GM12865 (cell line): ENCODE data around the gene FGF21.
"Not testable (repeated sequence)": the region's sequence is repeated elsewhere in the genome, so short reads cannot be mapped to it uniquely, and the experiment has no call there.

Experiments used
- DNase-seq: peaks from one replicate; pipeline ENCODE4 v3.0.0; 2010; ENCODE audit warnings: low read depth
- H3K4me3 ChIP-seq: 2 replicates; pipeline ENCODE4 v1.5.1; 2011; ENCODE audit warnings: mild to moderate bottlenecking, low read depth, low read length, control low read depth
- TF ChIP-seq, protein P1 (sequence below): IDR thresholded peaks from 2 replicates; pipeline ENCODE4 v1.5.1; 2011; ENCODE audit warnings: low read length, control low read depth, low read depth, inconsistent platforms; ENCODE audit not compliant: insufficient read depth; ENCODE audit errors: missing control alignments

FGF21 gene

DNA sequence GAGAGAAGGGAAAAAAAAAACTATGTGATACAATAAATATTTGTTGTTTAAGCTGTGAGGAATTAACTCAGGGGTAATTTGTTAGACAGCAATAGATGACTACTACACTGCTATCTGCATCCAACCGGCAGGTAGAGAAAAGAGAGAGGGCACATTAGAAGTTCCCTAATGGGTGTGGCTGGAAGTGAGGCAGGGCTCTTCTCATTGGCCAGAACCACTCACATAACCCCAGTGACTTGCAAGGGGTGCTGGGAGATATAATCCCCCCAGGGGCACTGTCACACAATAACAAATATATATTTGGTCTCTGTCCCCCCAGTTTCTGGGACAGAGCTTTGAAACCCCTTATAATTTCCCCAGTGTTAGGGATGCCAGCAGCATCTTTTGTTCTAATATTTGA lies 24.3 kb downstream of the FGF21 start:
- DNase-seq: peak; percentile 23
- TF ChIP-seq, protein P1, sequence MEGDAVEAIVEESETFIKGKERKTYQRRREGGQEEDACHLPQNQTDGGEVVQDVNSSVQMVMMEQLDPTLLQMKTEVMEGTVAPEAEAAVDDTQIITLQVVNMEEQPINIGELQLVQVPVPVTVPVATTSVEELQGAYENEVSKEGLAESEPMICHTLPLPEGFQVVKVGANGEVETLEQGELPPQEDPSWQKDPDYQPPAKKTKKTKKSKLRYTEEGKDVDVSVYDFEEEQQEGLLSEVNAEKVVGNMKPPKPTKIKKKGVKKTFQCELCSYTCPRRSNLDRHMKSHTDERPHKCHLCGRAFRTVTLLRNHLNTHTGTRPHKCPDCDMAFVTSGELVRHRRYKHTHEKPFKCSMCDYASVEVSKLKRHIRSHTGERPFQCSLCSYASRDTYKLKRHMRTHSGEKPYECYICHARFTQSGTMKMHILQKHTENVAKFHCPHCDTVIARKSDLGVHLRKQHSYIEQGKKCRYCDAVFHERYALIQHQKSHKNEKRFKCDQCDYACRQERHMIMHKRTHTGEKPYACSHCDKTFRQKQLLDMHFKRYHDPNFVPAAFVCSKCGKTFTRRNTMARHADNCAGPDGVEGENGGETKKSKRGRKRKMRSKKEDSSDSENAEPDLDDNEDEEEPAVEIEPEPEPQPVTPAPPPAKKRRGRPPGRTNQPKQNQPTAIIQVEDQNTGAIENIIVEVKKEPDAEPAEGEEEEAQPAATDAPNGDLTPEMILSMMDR: no peak

DNA sequence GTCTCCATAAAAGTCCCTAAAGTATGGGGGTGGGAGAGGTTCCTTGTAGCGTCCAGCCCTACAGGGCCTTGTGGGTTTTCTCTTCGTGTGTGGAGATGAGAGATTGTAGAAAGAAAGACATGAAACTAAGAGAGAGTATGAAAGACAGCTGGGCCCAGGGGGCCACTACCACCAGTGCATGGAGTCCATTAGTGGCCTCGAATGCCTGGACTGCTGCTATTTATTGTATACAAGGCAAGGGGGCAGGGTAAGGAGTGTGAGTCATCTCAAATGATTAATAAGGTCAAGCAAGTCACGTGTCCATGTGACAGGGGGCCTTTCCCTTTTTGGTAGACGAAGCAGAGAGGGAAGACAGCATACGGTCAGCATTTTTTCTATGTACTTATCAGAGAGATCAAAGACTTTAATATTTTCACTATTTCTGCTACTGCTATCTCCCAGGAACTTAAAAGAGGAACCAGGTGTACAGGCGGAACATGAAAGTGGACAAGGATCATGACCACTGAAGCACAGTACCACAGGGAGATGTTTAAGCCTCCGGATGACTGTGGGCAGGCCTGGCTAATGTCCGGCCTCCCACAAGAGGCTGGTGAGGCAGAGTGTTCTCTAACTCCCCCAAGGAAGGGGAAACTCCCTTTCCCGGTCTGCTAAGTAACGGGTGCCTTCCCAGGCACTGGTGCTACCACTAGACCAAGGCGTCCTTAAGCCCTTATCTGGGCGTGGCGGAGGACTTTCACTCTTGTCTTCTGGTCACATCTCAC lies 25.5 kb downstream of the FGF21 start:
- TF ChIP-seq, protein P1: no peak
- H3K4me3 ChIP-seq: no peak overlapping the region
- DNase-seq: peak; percentile 55

More for the DNA sequence above, 24.3 kb downstream of the FGF21 start:
- no peak overlapping the region for H3K4me3 ChIP-seq

DNA sequence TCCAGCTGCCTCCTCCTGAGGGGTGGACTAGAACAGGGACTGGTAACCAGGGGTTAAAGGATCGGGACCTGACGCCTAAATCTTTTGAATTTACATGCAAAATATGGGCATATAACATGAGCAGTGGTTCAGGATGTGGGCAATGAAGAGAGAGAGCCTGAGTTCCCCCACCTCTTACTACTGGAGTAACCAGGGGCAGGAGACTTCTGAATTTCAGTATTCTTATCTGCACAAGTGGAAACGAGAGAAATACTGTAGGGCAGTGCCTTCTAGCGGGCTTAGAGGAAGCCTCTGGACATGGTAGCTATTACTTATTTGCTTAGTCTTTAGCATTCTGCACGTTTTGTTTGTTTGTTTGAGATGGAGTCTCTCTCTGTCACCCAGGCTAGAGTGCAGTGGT lies 29.2 kb downstream of the FGF21 start:
- DNase-seq: no peak
- no peak overlapping the region for H3K4me3 ChIP-seq
- TF ChIP-seq, protein P1: peak; percentile 3

DNA sequence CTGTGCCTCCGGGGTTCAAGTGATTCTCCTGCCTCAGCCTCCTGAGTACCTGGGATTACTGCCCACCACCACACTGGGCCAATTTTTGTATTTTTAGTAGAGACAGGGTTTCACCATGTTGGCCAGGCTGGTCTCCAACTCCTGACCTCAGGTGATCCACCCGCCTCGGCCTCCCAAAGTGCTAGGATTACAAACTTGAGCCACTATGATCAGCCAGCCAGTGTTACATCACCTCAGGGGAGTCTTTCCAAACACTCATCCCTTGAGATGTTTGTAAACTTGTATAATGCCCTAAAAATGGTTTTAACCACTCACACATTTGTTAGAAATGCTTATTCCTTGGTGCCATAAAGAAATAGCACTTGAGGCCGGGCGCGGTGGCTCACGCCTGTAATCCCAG lies 31.1 kb downstream of the FGF21 start:
- not testable (repeated sequence) for DNase-seq, H3K4me3 ChIP-seq

DNA sequence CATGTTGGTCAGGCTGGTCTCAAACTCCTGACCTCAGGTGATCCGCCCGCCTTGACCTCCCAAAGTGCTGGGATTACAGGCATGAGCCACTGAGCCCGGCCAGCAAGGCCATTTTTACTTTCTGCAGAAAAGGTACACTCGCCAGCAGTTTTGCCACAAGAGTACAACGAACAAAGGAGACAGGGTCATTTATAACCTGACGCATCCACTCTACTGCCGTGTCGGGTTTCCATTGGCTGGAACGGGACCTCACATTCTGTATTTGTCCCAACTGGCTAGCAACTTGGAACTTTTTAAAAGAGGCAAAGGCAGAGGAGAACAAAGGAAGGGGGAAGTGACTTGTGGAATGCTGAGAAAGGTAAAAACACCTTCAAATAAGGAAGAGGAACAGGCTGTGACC lies 32.0 kb downstream of the FGF21 start:
- not testable (repeated sequence) for H3K4me3 ChIP-seq, DNase-seq

DNA sequence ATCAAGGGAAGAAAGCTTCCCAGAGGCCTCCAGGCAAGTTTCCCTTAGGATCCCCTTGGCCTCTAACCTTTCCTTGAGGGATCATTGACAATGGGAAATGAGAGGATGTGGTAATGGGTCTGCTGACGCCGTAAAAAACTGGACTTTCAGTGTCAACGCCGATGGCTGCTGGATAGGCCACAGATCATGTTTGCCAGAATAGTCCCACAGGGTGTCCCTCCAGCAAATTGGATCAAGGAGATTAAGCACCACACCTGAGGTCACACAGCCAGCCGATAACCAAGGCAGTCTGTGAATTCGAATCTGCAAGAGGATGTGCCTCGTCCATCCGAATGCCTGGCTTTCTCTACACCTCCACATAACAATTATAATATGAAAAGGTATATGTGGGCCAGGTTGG lies 37.9 kb downstream of the FGF21 start:
- no peak overlapping the region for H3K4me3 ChIP-seq
- no peak for DNase-seq
- TF ChIP-seq, protein P1: no peak

DNA sequence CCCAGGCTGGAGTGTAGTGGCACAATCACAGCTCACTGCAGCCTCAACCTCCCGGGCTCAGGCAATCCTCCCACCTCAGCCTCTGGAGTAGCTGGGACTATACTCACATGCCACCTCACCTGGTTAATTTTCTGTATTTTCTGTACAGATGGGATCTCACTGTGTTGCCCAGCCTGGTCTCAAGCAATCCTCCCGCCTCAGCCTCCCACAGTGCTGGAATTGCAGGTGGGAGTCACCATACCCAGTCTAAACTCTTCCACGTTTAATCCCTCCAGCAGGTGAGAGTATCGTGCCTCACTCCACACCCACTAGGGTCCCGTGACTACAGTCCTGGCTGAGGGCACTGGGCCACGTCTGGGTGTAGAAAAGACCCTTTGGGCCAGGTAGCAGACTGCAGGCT lies 39.0 kb downstream of the FGF21 start:
- no peak for DNase-seq
- no peak overlapping the region for H3K4me3 ChIP-seq
- TF ChIP-seq, protein P1: no peak

DNA sequence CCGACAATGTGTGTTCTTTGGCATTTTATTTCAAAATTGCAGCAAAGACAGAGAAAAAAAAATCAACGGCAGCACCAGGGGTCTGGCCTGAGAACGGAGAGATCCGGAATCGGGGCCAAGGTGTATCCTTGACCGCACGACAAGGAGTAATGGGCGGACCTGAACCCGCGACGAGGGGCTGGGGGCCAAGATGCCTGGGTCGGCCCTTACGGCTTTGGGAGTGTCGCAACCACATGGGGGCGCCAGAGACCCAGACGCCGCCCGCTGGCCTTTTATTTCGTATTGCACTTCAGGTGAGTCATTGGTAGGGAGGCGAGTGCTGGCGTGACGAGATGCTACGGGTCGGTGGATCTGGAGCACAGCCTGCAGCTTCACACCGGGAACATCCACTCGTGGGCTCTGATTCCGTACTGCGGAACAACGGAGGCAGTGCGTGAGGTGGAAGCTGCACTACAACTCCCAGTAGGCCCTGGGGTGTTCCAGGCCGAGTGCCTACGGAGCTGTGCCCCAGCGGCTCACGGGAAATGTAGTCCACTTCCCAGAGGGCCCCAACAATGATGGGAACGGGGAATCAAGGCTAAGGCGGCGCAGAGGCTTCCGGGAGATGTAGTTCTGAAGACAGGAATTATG lies 39.8 kb downstream of the FGF21 start:
- TF ChIP-seq, protein P1: peak; percentile 95
- peak overlapping the region; percentile 65 for H3K4me3 ChIP-seq
- peak; percentile 95 for DNase-seq
